Adrenal gland (tissue), 5 donors: Measurements from ENCODE around the gene IFT57.

Experiments used
- POLR2A ChIP-seq, 2 donors: fragments of 450-650 bp; IDR thresholded peaks; one replicate each; pipeline ENCODE4 v1.6.1; 2017; ENCODE audit warnings: antibody characterized with exemption in 2 of 2, mild to moderate bottlenecking in 2 of 2, moderate library complexity in 1 of 2
- TF ChIP-seq, protein P1 (sequence below), 6 experiments: fragments of 450-650 bp in 4 of 6; fragments of 200-600 bp in 2 of 6; sonication (generic) in 1 of 6; IDR thresholded peaks; 1 replicate in 5 of 6; 2 replicates in 1 of 6; pipeline versions ENCODE4 v1.5.1 to v1.8.0; 2016 to 2021; ENCODE audit warnings: antibody characterized with exemption in 6 of 6, mild to moderate bottlenecking in 2 of 6, moderate library complexity in 1 of 6
- donor health status: DM: no; HTN: no; CAD: no.

GRCh38 chr3:108131475-108132134, 90.6 kb downstream of the IFT57 start:
- TF ChIP-seq, protein P1, sequence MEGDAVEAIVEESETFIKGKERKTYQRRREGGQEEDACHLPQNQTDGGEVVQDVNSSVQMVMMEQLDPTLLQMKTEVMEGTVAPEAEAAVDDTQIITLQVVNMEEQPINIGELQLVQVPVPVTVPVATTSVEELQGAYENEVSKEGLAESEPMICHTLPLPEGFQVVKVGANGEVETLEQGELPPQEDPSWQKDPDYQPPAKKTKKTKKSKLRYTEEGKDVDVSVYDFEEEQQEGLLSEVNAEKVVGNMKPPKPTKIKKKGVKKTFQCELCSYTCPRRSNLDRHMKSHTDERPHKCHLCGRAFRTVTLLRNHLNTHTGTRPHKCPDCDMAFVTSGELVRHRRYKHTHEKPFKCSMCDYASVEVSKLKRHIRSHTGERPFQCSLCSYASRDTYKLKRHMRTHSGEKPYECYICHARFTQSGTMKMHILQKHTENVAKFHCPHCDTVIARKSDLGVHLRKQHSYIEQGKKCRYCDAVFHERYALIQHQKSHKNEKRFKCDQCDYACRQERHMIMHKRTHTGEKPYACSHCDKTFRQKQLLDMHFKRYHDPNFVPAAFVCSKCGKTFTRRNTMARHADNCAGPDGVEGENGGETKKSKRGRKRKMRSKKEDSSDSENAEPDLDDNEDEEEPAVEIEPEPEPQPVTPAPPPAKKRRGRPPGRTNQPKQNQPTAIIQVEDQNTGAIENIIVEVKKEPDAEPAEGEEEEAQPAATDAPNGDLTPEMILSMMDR (IDR thresholded peaks at IDR 0.05), result no peak
- TF ChIP-seq POLR2A (IDR thresholded peaks at IDR 0.05), result no peak
